ENCODE results near the gene DUSP5. TPM values are rescaled to one million over a fixed set of nuclear protein-coding genes. Genes with fewer than 3 reads are reported as not detected.
A peak's percentile ranks its signal among the peaks of the same experiment; 100 is the strongest.

DUSP5 gene
- polyA plus RNA-seq (2011; rRNA removed) (152 and 171 TPM in 2 replicates), polyA plus RNA-seq (2017; fragmentation: RNase III; extraction: RNeasy Plus Mini Kit Qiagen cat#74134 plus additional on column Dnase treatment) (47.9 to 49.3 TPM (median 48.8 TPM) in 3 replicates), polyA minus RNA-seq (2011; rRNA and poly(A)+ RNA removed) (652 and 758 TPM in 2 replicates)
- 92.2 and 125 TPM in 2 replicates for polyA plus RNA-seq (2012; cell fraction: cytosol; rRNA removed)
- polyA plus RNA-seq (2012; cell fraction: nucleus; rRNA removed), result 137 and 140 TPM in 2 replicates

DNA sequence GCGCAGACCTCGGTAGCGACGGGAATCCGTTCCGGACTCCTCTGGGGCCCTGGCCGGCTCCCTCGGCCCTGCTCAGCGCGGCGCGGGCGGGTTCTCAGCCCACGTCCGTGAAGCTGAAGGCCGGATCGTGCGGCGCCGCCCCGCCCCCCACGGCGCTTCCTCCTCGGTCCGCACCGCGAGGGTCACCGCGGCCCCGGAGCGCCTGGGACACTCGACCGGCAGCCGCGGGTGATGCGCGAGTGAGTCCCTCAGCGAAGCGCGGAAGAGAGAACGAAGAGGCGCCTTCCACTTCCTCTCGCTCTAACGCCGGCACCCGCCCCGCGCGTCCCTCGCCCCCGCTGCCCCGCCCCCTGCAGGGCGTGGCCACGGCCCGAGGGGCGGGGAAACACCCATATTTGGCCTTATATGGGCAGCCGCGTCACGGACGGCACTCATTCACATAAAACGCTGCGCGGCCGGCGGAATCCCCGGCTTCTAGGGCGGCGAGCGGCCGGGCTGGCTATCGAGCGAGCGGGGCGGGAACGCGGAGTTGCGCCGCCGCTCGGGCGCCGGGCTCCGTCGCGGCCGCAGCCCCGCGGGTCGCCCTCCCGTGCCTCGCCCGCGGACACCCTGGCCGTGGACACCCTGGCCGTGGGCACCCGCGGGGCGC is at the start of gene DUSP5:
Gene DUSP5 (plus strand): TSS at position 470 of the 649 bp plus-strand sequence. CDS start 215 bp downstream, outside the sequence.
- CTCF ChIA-PET, result interaction anchor here (0.8 to 6.7 kb wide), 13 partner anchors 9 to 192 kb away, joined by 3 to 38 read pairs (median 5); partner anchors contain the start of gene SMNDC1
- WGBS (ENCODE audit: missing lambda C conversion rate), result 2% methylated on average over 22 of the region's 98 CpGs
- POLR2A ChIA-PET, result interaction anchor here (1.0 to 2.5 kb wide), 8 partner anchors 9 to 144 kb away, joined by 3 to 9 read pairs (median 3); no protein-coding TSS in a partner anchor
- no peak for FAIRE-seq
- peak within 1 kb of the TSS; percentile 96 for H3K27ac ChIP-seq
- peaks cover 49% of the 10 kb centered on the region for H3K4me1 ChIP-seq
- H3K4me2 ChIP-seq, result peak within 1 kb of the TSS; percentile 93
- H3K4me3 ChIP-seq, result peak within 1 kb of the TSS; percentile 86
- ATAC-seq, result peak; percentile 48 to 50
- H3K9me3 ChIP-seq, result no peaks in the 10 kb centered on the region
- DNase-seq (ENCODE audit: low read depth in 1 of 2, low spot score in 1 of 2), result peak; percentile 85 to 93
- TF ChIP-seq HDAC2 (IDR thresholded peaks at IDR 0.05) (no peak), CTCF (IDR thresholded peaks at IDR 0.05) (peak; percentile 19; the same call in 1 of the 3 replicates), KDM5A (IDR thresholded peaks at IDR 0.05) (no peak), FOSL2 (IDR thresholded peaks at IDR 0.05) (no peak), FOSL2 (CRISPR knock-in tag; IDR thresholded peaks at IDR 0.05) (peak; percentile 9; the same call in 1 of the 2 replicates), KDM1A (IDR thresholded peaks at IDR 0.05; ENCODE audit: low read depth) (no peak), HOXA7 (CRISPR knock-in tag; IDR thresholded peaks at IDR 0.05) (no peak), MAFK (IDR thresholded peaks at IDR 0.05; ENCODE audit: partially characterized antibody) (no peak), CHD2 (IDR thresholded peaks at IDR 0.05; ENCODE audit: low read length, partially characterized antibody) (no peak), HMGXB4 (CRISPR knock-in tag; IDR thresholded peaks at IDR 0.05; ENCODE audit: borderline replicate concordance) (no peak), BHLHE40 (IDR thresholded peaks at IDR 0.05; ENCODE audit: low read depth, low read length) (no peak), MAZ (IDR thresholded peaks at IDR 0.05; ENCODE audit: borderline replicate concordance, low read depth, low read length) (no peak), GATA3 (IDR thresholded peaks at IDR 0.05; ENCODE audit: borderline replicate concordance) (peak; percentile 51; the same call in 1 of the 2 replicates), NR3C1 (IDR thresholded peaks at IDR 0.05) (no peak), NPAS2 (CRISPR knock-in tag; IDR thresholded peaks at IDR 0.05; ENCODE audit: borderline replicate concordance) (no peak), RNF2 (IDR thresholded peaks at IDR 0.05; ENCODE audit: borderline replicate concordance, low read depth) (no peak), MYC (IDR thresholded peaks at IDR 0.05; ENCODE audit: borderline replicate concordance, low read length) (peak; percentile 58; the same call in 1 of the 2 replicates), FOSB (CRISPR knock-in tag; IDR thresholded peaks at IDR 0.05) (no peak), TP53 (CRISPR knock-in tag; IDR thresholded peaks at IDR 0.05) (0 out of 2 replicates have a peak, but pooled peaks have one; percentile 67), ZFP36 (IDR thresholded peaks at IDR 0.05; ENCODE audit: borderline replicate concordance, partially characterized antibody) (peak; percentile 95), CBX8 (IDR thresholded peaks at IDR 0.05) (no peak), HES2 (IDR thresholded peaks at IDR 0.05) (no peak), HOXB13 (CRISPR knock-in tag; IDR thresholded peaks at IDR 0.05; ENCODE audit: low read depth) (no peak), JUNB (IDR thresholded peaks at IDR 0.05) (no peak), EHF (CRISPR knock-in tag; IDR thresholded peaks at IDR 0.05) (no peak), ZNF302 (CRISPR knock-in tag; IDR thresholded peaks at IDR 0.05) (no peak), RARB (CRISPR knock-in tag; IDR thresholded peaks at IDR 0.05) (no peak), PBX3 (IDR thresholded peaks at IDR 0.05) (peak; percentile 54; the same call in 1 of the 2 replicates), ZC3H11A (IDR thresholded peaks at IDR 0.05) (no peak)
- TF ChIP-seq, protein P1, sequence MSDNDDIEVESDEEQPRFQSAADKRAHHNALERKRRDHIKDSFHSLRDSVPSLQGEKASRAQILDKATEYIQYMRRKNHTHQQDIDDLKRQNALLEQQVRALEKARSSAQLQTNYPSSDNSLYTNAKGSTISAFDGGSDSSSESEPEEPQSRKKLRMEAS (IDR thresholded peaks at IDR 0.05), result peak; percentile 55
- TF ChIP-seq, protein P2, sequence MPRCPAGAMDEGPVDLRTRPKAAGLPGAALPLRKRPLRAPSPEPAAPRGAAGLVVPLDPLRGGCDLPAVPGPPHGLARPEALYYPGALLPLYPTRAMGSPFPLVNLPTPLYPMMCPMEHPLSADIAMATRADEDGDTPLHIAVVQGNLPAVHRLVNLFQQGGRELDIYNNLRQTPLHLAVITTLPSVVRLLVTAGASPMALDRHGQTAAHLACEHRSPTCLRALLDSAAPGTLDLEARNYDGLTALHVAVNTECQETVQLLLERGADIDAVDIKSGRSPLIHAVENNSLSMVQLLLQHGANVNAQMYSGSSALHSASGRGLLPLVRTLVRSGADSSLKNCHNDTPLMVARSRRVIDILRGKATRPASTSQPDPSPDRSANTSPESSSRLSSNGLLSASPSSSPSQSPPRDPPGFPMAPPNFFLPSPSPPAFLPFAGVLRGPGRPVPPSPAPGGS (IDR thresholded peaks at IDR 0.05), result peak; percentile 97; the same call in 2 of the 3 replicates
- TF ChIP-seq, protein P3, sequence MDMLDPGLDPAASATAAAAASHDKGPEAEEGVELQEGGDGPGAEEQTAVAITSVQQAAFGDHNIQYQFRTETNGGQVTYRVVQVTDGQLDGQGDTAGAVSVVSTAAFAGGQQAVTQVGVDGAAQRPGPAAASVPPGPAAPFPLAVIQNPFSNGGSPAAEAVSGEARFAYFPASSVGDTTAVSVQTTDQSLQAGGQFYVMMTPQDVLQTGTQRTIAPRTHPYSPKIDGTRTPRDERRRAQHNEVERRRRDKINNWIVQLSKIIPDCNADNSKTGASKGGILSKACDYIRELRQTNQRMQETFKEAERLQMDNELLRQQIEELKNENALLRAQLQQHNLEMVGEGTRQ (IDR thresholded peaks at IDR 0.05), result no peak
- TF ChIP-seq, protein P4, sequence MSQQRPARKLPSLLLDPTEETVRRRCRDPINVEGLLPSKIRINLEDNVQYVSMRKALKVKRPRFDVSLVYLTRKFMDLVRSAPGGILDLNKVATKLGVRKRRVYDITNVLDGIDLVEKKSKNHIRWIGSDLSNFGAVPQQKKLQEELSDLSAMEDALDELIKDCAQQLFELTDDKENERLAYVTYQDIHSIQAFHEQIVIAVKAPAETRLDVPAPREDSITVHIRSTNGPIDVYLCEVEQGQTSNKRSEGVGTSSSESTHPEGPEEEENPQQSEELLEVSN (IDR thresholded peaks at IDR 0.05; ENCODE audit: borderline replicate concordance, low read depth), result peak; percentile 26; the same call in 1 of the 2 replicates

All from A549 (cell line).